HFFc6 (cell line): Measurements from ENCODE around the gene SWAP70. TPM values are rescaled to one million over a fixed set of nuclear protein-coding genes. Genes with fewer than 3 reads are reported as not detected.

Source experiments
- DNase-seq: peaks from one replicate; pipeline ENCODE4 v3.0.0-alpha.2; 2018
- H3K27ac Mint-ChIP-seq: 2 replicates; pipeline ENCODE4 v1.8.0; 2020; ENCODE audit warnings: mild to moderate bottlenecking, mixed read lengths
- H3K27me3 Mint-ChIP-seq: 2 replicates; pipeline ENCODE4 v1.8.0; 2021; ENCODE audit warnings: mild to moderate bottlenecking, moderate library complexity, mixed read lengths; ENCODE audit not compliant: insufficient read depth
- H3K36me3 Mint-ChIP-seq: 2 replicates; pipeline ENCODE4 v1.8.0; 2021; ENCODE audit warnings: low read depth, mixed read lengths
- H3K4me1 Mint-ChIP-seq: 2 replicates; pipeline ENCODE4 v1.8.0; 2020; ENCODE audit warnings: low read depth, mixed read lengths
- H3K4me3 Mint-ChIP-seq: 2 replicates; pipeline ENCODE4 v1.8.0; 2020; ENCODE audit warnings: mild to moderate bottlenecking, moderate library complexity, mixed read lengths
- H3K9me3 Mint-ChIP-seq: 2 replicates; pipeline ENCODE4 v1.8.0; 2020; ENCODE audit warnings: mild to moderate bottlenecking, mixed read lengths
- CTCF ChIP-seq: fragments of 200-600 bp; sonication (generic); IDR thresholded peaks from 2 replicates; pipeline ENCODE4 v1.5.0; 2021; ENCODE audit warnings: antibody characterized with exemption, mild to moderate bottlenecking
- total RNA-seq, 6 experiments: library from RNA; stranded (reverse); fragmentation: NEBNext Ultra II Directional; extraction: Animal tissue kit (Norgen Biotek cat#: 25700); gene quantifications; 2 replicates in 1 of 6; 3 replicates in 5 of 6; pipeline ENCODE4 v1.2.3, GENCODE V29; 2021

Gene SWAP70
- total RNA-seq, 6 experiments from 2014 or later = 32.0 to 44.6 (median 37.0) TPM

DNA sequence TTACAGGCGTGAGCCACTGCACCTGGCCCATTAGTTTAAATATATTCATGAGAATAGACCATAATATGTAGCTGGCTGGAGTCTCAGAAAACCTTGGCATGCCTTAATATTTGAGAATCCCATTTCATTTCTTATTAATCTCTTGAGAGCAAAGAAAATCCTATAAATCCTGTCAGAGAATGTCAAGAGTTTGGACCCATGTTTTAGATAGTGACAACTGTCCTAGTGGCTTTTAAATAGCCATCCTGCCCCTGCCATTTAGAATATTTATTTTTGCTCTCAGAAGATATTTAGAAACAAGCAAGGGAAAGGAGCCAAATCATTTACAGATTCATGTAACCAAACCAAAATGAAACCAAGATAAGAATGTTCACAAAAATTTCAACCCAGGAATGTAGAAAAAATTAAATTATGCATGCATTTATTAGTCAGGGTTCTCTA, 107.2 kb downstream of the SWAP70 start:
- no peak overlapping the region for H3K4me3 Mint-ChIP-seq
- peaks cover 27% of the 10 kb centered on the region for H3K36me3 Mint-ChIP-seq
- peaks cover 60% of the 10 kb centered on the region for H3K4me1 Mint-ChIP-seq
- DNase-seq = no peak
- H3K27ac Mint-ChIP-seq = peak overlapping the region; percentile 8; the same call in 1 of the 2 replicates
- TF ChIP-seq CTCF = no peak
- no peaks in the 10 kb centered on the region; the same call in 1 of the 2 replicates for H3K27me3 Mint-ChIP-seq
- no peaks in the 10 kb centered on the region for H3K9me3 Mint-ChIP-seq

DNA sequence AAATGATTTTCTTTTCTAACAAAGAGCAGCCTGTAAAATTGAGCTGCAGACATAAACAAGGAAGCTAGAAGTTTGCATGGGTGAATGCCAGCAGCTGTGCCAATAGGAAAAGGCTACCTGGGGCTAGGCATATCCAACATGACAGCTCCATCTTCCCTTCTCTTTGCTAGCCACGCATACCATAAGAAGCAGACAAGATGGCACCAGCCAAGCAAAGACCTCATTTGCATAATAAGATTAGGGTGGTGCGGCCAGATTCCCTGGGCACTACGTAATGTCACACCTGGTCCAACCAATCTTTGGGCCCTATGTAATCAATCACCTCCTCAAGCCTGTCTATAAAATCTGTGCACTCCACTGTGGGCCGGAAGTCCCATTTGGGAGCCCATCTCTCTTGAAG, 108.3 kb downstream of the SWAP70 start:
- Mint-ChIP-seq H3K4me3 (no peak overlapping the region), H3K36me3 (peaks cover 31% of the 10 kb centered on the region), H3K9me3 (no peaks in the 10 kb centered on the region), H3K27ac (no peak overlapping the region), H3K4me1 (peaks cover 60% of the 10 kb centered on the region), H3K27me3 (no peaks in the 10 kb centered on the region; the same call in 1 of the 2 replicates)
- no peak for DNase-seq
- no peak for TF ChIP-seq CTCF

DNA sequence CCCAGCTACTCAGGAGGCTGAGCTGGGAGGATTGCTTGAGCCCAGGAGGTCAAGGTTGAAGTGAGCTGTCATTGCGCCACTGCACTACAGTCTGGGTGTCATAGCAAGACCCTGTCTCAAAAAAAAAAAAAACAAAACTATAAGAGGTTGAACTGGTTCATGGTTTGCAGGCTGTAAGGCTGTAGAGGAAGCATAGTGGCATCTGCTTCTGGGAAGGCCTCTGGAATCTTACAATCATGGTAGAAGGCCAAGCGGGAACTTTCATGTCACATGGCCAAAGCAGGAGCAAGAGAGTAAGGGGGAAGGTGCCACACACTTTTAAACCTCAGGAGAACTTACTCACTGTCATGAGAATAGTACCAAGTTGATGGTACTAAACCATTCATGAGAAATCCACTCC, 109.6 kb downstream of the SWAP70 start:
- TF ChIP-seq CTCF = no peak
- peaks cover 2% of the 10 kb centered on the region for H3K27me3 Mint-ChIP-seq

DNA sequence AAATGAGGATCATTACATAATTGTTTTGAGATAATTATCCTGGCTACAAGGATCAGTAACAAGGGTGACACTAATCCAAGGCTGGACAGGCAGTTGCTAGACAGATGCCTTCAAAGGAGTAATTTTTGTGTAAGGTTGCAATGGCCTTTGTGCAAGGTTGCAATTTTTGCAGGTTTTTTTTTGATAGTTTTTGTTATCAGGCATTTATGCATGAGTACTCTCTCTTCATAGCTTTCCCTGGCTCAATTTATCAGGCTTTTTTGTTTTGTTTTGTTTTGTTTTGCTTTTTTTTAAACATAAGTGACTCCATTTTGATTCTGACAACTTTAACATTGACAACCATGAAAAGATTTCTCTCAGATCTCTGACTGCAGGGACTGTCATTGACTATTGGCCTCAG, 110.2 kb downstream of the SWAP70 start:
- peak overlapping the region; percentile 85 for H3K27ac Mint-ChIP-seq
- H3K4me1 Mint-ChIP-seq = peaks cover 58% of the 10 kb centered on the region
- peak overlapping the region; percentile 68 for H3K4me3 Mint-ChIP-seq
- DNase-seq = no peak
- no peaks in the 10 kb centered on the region for H3K9me3 Mint-ChIP-seq
- peaks cover 43% of the 10 kb centered on the region for H3K36me3 Mint-ChIP-seq
- no peak for TF ChIP-seq CTCF
- peaks cover 2% of the 10 kb centered on the region for H3K27me3 Mint-ChIP-seq

More for the DNA sequence above, 109.6 kb downstream of the SWAP70 start:
- no peak for DNase-seq
- peak overlapping the region; percentile 85; the same call in 1 of the 2 replicates for H3K27ac Mint-ChIP-seq
- peaks cover 63% of the 10 kb centered on the region for H3K4me1 Mint-ChIP-seq
- no peak overlapping the region for H3K4me3 Mint-ChIP-seq
- peaks cover 41% of the 10 kb centered on the region for H3K36me3 Mint-ChIP-seq
- no peaks in the 10 kb centered on the region for H3K9me3 Mint-ChIP-seq

DNA sequence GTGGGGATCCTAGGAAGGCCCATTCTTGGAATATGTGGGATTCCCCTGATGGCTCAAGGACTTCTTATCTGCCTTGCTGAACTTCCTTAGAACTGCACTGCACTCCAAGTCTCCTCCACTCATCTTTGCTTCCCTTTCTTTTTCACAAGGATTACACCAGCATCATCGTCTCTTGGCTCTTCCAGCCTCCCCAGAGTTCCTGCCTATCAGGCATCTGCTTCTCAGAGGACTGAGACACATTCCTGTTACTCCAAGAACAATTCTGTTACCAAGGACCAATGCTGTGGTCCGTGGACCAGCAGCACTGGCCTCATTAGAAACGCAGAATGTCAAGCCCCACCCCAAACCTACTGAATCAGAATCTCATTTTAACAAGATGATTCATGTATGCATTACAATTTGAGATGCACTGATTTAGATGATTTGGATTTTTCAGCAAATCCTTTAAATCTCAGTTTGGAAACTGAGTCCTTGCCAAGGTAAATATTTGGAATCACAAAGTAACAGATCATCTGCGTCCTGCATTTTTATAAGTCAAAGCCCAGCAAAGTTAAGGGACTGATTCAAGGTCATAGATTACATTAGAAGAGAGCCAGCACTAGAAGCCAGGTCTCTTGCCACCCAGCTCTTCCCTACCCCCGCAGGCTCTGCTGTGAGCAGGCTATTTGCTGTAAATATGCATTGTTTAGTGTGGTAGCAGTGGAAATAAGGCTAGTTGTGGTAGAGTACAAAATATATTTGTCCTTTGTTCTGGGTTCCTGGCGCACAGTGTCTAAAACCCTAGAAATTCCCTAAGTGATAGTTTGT, 110.9 kb downstream of the SWAP70 start:
- H3K27ac Mint-ChIP-seq = peak overlapping the region; percentile 85
- H3K9me3 Mint-ChIP-seq = no peaks in the 10 kb centered on the region
- peak; percentile 95 for DNase-seq
- peaks cover 2% of the 10 kb centered on the region for H3K27me3 Mint-ChIP-seq
- H3K36me3 Mint-ChIP-seq = peaks cover 41% of the 10 kb centered on the region
- peak overlapping the region; percentile 68 for H3K4me3 Mint-ChIP-seq
- TF ChIP-seq CTCF = no peak
- H3K4me1 Mint-ChIP-seq = peaks cover 56% of the 10 kb centered on the region
